CD4-positive, alpha-beta T cell treated with Interleukin-2 at 100 ng/mL for 4 hours (primary cell): ENCODE results near the gene FARP2.
"Not testable (repeated sequence)": the region's sequence is repeated elsewhere in the genome, so short reads cannot be mapped to it uniquely, and the experiment has no call there.

Source experiments
- DNase-seq: peaks from one replicate; pipeline ENCODE4 v3.0.0-alpha.2; 2020; ENCODE audit warnings: low spot score

The FARP2 gene, protein sequence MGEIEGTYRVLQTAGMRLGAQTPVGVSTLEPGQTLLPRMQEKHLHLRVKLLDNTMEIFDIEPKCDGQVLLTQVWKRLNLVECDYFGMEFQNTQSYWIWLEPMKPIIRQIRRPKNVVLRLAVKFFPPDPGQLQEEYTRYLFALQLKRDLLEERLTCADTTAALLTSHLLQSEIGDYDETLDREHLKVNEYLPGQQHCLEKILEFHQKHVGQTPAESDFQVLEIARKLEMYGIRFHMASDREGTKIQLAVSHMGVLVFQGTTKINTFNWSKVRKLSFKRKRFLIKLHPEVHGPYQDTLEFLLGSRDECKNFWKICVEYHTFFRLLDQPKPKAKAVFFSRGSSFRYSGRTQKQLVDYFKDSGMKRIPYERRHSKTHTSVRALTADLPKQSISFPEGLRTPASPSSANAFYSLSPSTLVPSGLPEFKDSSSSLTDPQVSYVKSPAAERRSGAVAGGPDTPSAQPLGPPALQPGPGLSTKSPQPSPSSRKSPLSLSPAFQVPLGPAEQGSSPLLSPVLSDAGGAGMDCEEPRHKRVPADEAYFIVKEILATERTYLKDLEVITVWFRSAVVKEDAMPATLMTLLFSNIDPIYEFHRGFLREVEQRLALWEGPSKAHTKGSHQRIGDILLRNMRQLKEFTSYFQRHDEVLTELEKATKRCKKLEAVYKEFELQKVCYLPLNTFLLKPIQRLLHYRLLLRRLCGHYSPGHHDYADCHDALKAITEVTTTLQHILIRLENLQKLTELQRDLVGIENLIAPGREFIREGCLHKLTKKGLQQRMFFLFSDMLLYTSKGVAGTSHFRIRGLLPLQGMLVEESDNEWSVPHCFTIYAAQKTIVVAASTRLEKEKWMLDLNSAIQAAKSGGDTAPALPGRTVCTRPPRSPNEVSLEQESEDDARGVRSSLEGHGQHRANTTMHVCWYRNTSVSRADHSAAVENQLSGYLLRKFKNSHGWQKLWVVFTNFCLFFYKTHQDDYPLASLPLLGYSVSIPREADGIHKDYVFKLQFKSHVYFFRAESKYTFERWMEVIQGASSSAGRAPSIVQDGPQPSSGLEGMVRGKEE

DNA sequence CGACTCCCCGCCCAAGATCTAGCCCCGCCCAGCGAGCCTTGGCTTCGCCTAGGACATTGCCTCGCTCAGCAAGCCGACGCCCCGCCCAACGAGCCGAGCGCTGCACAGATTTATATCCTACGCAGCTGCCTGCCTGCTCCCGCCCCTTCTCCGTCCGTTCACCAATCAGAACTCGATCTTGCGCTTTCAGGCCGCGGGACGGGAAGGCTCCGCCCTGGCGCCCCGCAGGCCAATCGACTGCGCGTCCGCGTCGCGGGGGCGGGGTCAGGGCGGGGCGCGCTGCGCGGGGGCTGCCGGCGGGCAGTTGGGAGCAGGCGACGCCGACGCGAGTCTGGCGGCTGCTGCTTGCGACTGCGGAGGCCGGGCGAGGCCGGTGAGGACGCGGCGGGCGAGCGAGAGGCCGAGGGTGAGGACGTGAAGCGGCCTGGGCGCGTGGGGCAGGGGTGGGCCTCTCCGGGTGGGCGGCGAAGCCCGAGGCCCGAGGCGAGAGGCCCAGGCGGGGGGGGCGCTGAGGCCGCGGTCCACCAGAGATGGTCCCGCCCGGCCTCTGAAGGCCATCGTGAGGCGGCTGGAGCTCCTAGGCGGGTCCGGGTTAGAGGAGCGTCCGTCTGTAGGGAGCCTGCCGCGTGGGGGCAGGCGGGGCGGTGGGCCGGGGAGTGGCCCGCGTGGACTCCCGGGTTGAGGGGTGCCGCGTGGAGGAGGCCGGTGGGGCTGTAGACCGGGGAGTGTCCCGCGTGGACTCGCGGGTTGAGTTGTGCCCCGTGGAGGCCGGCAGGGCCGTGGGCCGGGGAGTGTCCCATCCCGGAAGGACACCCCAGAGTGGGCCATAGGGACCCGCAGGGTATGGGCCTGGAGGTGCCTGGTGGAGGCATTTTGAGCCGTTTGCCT, at the start of gene FARP2:
Gene FARP2, plus strand, starts transcription at position 303 of the 888 bp plus-strand sequence. CDS start 16,823 bp downstream, outside the sequence.
- DNase-seq, result peak; percentile 97

DNA sequence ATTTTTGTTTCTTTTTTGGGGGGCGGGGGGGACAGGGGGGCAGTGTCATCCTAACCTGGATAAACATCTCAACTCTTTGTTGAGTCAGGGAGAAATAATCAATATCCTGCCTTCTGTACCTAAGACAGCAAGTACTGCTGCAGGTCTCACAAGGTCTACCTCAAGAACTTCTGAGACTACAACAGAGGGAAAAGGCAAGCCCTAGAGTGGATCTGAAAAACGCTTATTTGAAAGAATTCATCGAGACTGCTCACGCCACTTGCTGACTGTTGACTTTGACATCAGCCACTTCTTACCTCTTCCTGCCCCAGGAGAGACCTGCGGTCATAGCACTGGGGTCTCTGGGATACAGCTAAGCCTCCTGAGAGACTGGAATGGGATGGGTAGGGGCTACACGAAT, 49.0 kb upstream of the FARP2 start:
- DNase-seq, result no peak

DNA sequence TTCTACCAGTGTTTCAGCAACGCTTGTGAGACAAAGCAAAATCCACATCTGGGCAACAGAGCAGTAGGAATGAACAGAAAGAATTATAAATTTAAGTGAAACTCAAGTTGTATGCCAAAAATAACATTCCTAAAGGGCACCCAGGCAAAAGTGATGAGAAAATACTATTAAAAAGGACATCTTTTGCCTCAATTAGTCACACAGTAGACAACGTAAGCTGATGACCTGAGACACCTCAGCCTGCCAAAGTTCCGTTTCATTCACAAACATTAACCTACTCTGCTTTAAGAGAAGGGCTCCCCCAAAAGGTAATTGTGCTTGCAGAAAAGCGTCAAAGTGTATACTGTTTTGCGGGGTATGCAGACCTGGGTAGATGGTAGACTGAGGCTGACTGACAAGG, 47.8 kb upstream of the FARP2 start:
- no peak for DNase-seq

DNA sequence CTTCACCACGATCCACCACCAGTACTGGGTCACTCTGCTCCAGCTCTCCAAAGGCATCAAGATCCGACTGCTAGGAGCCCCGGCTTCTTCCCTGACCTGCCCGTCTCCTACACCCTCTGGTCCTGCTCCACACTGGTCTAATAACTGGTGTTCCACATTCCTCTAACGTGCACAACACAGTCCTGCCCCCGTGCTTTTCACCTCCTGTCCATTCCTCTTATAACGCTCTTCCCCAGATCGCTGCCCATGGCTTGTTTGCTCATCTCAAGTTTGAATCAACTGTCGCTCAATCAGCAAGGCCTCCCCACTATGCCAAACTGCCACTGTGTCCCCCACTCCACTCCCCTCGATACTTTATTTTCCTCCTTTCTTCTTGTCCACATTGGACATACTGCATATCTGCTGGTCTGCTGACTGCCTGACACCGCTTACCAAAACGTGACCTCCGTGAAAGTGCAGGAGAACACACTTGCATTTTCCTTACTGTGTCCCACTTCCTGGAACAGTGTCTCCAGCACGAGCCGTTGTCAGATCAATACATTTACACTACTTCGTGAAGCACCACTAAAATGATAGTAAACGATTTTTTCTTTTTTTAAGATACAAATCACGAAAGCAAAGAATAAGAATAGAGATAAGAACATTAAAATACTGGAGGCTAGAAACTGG, 47.1 kb upstream of the FARP2 start:
- DNase-seq, result no peak

DNA sequence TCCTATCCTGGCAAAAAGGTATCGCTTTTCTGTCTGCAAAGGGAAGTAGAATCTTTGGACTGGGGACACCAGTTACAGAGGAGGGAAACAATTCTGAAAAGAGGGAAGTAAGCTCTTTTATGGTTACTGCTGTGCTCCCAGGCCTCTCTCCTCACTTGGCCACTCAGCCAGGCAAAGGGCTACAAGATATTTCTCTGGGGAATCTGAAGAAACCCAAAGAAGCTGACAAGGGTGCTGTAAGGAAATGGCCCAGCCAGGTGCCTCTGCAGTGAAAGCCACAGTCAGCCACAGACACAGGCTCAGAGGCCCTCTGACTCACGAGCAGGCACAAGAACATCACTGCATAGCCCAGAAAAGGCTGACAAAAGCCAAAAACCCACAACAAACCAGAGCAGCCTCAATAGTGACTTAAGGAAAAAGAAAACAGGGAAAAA, 46.4 kb upstream of the FARP2 start:
- peak; percentile 80 for DNase-seq

DNA sequence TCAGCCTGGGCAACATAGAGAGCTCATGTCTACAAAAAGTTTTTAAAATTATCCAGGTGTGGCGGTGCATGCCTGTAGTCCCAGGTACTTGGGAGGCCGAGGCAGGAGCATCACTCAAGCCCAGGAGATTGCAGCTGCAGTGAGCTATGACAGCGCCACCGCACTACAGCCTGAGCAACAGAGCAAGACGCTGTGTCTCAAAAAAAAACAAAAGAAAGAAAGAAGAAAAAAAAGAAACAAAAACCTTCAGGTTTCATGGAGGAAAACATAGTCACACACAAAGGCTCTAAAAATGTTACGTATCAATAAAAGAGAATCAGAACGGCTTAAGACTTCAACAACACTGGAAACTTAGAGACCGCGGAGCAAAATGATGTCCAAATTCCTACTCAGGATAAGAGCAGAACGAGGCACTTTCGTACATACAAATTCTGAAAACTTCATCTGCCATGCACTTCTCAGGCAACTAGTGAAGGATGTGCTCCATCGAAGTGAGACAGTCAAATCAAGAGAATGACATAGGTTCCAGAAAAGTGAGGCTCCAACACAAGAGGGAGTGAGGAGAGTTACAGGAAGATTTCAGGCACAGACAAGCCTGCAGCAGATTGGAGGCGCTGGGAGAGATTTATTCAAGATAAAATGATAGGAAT, 45.0 kb upstream of the FARP2 start:
- no peak for DNase-seq

DNA sequence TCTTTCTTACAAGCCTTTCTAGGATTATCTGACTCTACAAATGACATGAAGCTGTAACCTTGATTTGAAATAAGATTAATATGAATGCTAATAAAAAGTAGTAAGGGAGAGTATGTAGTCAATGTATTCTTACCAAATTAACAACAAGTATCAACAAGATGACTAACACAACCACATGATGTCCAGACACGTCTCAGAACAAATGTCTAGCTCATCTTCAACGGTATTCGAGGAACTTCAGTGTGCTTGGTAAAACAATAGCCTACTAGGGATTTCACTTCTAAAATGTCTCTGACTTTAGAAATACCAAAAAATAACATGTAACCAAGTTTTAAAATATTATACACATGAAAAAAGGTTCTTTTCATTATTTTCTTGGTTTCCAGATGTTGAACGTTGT, 44.0 kb upstream of the FARP2 start:
- DNase-seq, result peak; percentile 25

DNA sequence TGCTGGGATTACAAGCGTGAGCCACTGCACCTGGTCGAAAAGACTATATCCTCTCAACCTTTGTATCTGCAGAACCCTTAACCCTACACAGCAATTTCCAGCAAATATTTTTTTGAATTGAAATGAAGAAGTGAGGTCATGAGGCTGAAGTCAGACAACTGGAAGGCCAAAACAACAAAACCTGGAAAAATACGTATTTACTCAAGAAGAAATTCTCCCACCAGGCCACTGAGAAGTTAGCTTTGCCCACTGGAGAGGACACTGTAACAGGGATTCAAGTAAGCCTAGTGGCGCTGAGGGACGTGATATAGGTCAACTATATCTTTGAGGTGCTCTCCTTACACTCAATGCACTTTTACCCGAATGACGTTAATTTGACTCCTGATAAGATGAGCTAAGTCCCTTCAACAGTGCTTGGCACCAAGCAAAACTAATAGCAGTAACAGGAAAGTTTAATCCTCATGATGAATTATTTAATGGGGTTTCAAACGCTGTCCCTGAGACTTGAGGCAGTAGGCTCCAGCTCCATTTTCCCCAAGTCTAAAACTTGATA, 42.5 kb upstream of the FARP2 start:
- no peak for DNase-seq

DNA sequence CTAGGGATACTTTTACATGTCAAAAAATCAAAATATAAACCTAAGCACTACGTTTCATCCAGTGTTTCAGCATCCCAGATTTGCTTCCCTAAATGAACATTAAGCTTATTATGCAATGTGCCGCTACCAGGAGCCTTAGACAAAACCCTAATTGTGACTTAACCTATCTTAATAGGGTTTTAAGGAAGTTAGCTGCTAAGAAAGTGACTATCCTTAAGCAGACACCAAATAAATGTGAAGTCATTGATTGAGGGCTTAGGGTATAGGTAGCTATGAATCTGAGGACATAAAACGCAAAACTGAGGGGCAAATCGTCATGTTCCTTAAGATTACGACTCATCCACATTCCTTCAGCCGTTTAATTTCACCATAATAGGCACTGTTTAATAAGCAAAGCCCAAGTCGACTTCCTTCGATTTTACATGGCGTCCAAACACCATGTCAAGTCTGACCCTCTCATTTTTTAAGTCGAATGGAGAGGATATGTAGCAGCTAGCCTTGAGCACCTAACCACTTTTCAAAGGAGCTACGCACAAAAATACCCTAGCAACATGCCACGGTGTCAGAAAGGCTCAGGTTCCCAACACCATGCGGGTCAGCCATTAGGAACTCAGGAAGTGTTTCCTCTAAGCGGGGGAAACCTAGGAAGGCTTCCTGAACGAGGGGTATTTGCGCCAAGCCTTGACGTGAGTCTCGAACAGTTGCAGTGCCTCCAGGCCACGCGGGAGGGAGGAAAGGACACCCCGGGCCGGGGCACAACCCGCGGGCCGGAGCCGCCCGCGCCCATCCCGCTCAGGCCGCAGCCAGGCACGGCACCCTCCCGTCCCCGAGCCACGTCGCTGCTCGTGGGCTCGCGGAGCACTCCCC, 41.6 kb upstream of the FARP2 start:
- no peak for DNase-seq

DNA sequence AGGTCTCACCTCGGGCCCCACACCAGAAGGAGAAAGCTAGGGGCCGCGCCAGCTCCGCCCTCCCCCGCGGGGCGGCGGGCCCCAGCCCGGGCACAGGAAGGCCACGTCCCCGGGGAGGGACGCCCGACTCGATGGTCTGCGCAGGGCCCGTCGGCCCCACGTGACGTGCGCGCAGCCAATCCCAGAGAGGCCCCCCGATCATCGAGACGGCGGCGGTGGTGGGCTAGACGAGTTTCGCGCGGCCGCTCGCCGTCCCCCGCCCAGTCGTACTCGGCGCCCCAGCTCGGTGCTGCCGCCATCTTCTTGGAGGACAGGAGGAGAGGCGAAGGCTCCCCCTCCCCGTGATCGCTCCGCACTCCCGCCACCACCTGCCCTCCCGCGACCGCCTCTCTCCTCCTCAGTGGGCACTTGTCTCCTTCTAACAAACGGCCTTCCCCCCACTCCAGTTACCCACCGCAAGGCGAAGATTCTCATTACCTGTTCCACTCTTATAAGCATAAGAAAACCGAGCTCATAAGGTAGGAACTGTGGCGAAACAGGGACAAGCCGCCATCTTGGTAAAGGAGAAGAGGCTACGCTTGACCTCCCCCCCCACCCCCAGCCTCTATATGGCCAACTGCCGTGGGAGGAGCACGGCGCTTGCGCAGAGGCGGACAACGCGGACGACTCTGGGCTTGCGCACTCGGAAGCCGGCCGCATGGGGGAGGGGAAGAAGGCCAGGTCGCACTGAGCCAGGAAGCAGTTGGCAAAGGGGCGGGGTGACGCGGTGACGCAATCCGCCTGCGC, 40.8 kb upstream of the FARP2 start, which contains the start of gene HDLBP:
Gene HDLBP, minus strand, starts transcription at position 580 of the 786 bp plus-strand sequence. CDS start 48,803 bp downstream, outside the sequence.
- peak; percentile 100 for DNase-seq

DNA sequence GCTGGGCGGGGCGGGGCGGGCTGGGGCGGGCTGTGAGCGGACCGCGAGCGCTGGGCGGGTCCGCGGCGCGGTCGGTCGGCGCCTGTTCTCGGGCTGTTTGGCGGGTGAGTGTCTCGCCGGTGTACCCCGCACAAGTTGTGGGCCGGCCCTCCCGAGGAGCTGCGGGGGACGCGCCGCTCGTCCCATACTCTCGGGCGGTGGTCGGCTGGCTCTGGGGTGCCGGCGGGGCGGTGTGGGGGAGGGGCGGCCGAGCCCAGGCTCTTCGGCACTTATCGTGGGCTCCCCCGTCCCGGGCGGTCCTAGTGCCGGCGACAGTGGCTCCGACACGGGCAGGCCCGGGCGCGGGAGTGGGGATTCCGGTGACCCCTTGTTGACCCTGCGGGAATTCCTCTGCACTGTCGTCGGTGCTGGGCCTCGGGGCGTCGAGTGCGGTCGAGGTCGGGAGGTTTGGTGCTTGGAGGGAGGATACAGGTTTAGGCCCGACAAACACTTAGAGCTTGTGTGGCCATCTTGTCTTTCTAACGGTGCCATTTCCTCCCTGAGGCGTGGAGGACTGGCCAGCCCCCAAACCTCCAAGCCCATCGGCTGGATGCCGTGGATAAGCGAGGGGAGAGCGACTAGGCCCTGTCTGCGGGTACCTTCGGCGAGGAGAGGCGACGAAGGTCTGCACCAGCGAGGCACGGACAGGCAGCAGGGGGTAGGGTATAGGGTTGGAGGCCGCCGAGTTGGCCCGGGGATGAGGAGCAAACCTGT, 40.0 kb upstream of the FARP2 start, which contains the start of gene SEPTIN2:
Gene SEPTIN2, plus strand, starts transcription at position 47 of the 753 bp plus-strand sequence. CDS start 8,308 bp downstream, outside the sequence.
- DNase-seq, result no peak

DNA sequence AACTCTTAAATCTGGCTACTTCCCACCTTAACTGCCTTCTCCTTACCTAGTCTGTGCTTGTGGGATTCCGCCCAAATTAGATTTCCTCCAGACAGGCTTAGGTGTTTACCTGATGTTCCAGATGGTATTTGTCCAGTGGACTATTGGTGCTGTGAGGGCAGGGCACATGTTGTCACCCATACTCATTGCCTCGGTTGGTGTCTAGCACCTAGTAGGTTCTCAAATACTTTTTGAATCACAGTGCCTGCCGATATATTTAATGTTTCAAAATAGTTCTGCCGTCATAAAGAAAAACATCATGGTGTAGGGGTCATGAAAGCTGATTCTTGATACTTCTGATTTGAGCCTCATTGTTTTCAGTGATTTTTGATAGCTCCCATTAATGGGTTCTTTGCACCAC, 39.3 kb upstream of the FARP2 start:
- DNase-seq, result no peak

DNA sequence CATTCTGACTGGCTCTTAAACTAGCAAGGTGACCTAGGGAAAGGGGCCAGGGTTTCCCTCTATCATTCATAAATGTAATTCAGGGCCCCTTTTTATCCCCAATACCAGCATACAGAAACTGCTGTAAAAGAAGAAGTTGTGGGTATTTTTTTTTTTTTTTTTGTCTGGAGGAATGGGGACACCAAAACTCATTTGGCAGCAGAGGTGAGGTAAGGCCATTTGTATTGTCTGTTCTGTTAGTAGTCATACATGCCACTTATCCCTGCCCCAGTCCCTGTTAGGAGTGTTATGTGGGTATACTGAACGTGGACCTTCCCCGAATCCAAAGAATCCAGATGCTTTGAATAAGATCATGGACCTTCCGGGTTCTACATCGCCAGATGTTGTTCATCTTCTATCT, 38.7 kb upstream of the FARP2 start:
- DNase-seq, result no peak

DNA sequence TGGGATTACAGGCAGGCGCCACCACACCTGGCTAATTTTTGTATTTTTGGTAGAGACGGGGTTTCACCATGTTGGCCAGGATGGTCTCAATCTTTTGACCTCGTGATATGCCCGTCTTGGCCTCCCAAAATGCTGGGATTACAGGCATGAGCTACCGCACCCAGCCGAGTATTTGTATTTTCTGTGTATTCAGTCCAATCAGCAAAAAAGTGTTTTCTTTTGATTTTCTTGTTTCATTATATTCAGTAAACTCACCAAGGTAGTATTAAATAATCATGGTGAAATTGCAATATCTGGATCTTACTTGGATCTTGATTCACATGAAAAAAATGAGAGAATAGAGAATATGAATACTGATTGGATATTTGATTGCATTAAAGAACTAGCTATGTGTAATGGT, 37.3 kb upstream of the FARP2 start:
- not testable (repeated sequence) for DNase-seq

DNA sequence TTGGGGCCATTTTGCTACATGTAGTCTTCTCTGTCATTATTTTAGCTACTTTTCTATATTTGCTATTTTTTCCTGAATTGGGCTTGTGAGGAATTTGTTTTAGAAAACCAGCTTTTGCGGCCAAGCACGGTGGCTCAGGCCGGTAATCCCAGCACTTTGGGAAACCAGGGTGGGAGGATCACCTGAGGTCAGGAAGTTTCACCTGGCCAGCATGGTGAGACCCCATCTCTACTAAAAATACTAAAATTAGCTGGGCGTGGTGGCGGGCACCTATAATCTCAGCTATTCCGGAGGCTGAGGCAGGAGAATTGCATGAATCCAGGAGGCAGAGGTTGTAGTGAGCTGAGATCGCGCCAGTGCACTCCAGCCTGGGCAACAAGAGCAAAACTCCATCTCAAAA, 35.7 kb upstream of the FARP2 start:
- no peak for DNase-seq

DNA sequence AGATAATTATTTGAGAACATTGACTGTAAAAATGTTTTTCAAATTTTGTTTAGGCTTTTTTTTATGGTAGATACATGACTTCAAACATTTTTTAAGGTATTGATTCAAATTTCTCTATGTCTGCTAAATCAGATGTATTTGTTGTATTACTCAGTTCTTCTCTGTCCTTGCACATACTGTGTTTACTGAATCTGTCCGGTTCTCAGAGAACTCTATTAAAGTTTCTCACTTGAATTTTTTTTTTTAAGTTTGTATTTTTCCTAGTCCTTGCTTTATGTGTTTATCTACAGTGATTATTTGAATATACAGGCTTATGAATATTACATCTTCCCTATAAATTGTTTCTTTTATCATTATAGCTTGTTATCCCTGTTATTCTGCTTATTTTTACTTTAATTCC, 35.1 kb upstream of the FARP2 start:
- no peak for DNase-seq

DNA sequence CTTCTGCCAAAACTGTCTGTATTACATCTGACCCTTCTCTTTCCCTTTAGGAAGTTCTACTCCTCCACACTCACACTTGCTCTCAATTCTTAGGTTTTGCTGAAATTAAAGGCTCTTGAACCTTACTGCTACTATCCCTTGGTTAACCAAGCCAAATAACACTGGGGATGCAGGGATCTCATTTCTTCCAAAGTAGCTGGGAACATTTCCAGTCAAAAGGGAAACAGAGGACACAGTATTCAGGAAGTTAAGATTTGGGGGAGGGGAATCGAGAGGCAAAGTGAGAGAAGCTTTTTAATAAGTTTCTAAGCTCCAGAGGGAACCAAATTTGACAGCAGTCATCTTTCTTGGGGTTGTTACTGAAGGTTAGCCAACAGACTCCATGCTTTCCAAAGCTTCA, 34.2 kb upstream of the FARP2 start:
- DNase-seq, result no peak
